Parathyroid adenoma (tissue), 2 donors: ENCODE data around the gene BHLHA15.
"Not testable (repeated sequence)": the region's sequence is repeated elsewhere in the genome, so short reads cannot be mapped to it uniquely, and the experiment has no call there.

Experiments used
- H2AFZ ChIP-seq: fragments of 300-600 bp; sonication (generic); one replicate; pipeline ENCODE4 v1.7.0; 2017; ENCODE audit warnings: antibody characterized with exemption, mild to moderate bottlenecking
- H3K27ac ChIP-seq: fragments of 300-600 bp; sonication (generic); one replicate; pipeline ENCODE4 v1.7.0; 2017
- H3K27me3 ChIP-seq: fragments of 300-600 bp; sonication (generic); one replicate; pipeline ENCODE4 v1.7.0; 2017; ENCODE audit warnings: low read length; ENCODE audit not compliant: control insufficient read depth, insufficient read depth
- H3K36me3 ChIP-seq: fragments of 300-600 bp; sonication (generic); one replicate; pipeline ENCODE4 v1.7.0; 2017; ENCODE audit warnings: low read length; ENCODE audit not compliant: control insufficient read depth, insufficient read depth
- H3K4me1 ChIP-seq: fragments of 300-600 bp; sonication (generic); one replicate; pipeline ENCODE4 v1.7.0; 2017; ENCODE audit warnings: control low read depth
- H3K4me2 ChIP-seq: fragments of 300-600 bp; sonication (generic); one replicate; pipeline ENCODE4 v1.7.0; 2017; ENCODE audit warnings: low read length
- H3K4me3 ChIP-seq: fragments of 300-600 bp; sonication (generic); one replicate; pipeline ENCODE4 v1.7.0; 2017; ENCODE audit warnings: low read depth, low read length
- H3K79me2 ChIP-seq: fragments of 300-600 bp; sonication (generic); one replicate; pipeline ENCODE4 v1.7.0; 2017; ENCODE audit warnings: control low read depth
- H3K9ac ChIP-seq: fragments of 300-600 bp; sonication (generic); one replicate; pipeline ENCODE4 v1.7.0; 2017; ENCODE audit warnings: mild to moderate bottlenecking
- H3K9me3 ChIP-seq: fragments of 300-600 bp; sonication (generic); one replicate; pipeline ENCODE4 v1.7.0; 2017; ENCODE audit warnings: low read length; ENCODE audit not compliant: control insufficient read depth
- CTCF ChIP-seq: fragments of 300-600 bp; sonication (generic); IDR thresholded peaks from one replicate; pipeline ENCODE4 v1.7.0; 2017; ENCODE audit warnings: antibody characterized with exemption, mild to moderate bottlenecking
- donor health status: primary hyperparathyroidism.

BHLHA15 gene

GRCh38 chr7:98214811-98215321 is 3.6 kb downstream of the BHLHA15 start:
- H3K4me3 ChIP-seq, result no peak overlapping the region
- H3K9ac ChIP-seq, result no peak overlapping the region
- H3K27ac ChIP-seq, result no peak overlapping the region
- no peaks in the 10 kb centered on the region for H3K79me2 ChIP-seq
- no peaks in the 10 kb centered on the region for H3K9me3 ChIP-seq
- H3K27me3 ChIP-seq, result no peaks in the 10 kb centered on the region
- TF ChIP-seq CTCF, result no peak
- no peaks in the 10 kb centered on the region for H3K4me1 ChIP-seq
- H3K36me3 ChIP-seq, result no peaks in the 10 kb centered on the region
- H2AFZ ChIP-seq, result no peak overlapping the region
- H3K4me2 ChIP-seq, result no peak overlapping the region

GRCh38 chr7:98215561-98216495 is 4.6 kb downstream of the BHLHA15 start:
- Histone ChIP-seq H3K4me2 (no peak overlapping the region), H3K4me3 (no peak overlapping the region), H3K27me3 (no peaks in the 10 kb centered on the region), H3K79me2 (no peaks in the 10 kb centered on the region), H2AFZ (no peak overlapping the region), H3K4me1 (no peaks in the 10 kb centered on the region), H3K27ac (no peak overlapping the region), H3K36me3 (no peaks in the 10 kb centered on the region), H3K9ac (no peak overlapping the region), H3K9me3 (no peaks in the 10 kb centered on the region)
- no peak for TF ChIP-seq CTCF

- H3K36me3 ChIP-seq, result no peaks in the 10 kb centered on the region
- H2AFZ ChIP-seq, result no peak overlapping the region
- H3K79me2 ChIP-seq, result no peaks in the 10 kb centered on the region
- no peak overlapping the region for H3K4me3 ChIP-seq
- H3K27me3 ChIP-seq, result no peaks in the 10 kb centered on the region
- H3K9ac ChIP-seq, result no peak overlapping the region
- H3K4me2 ChIP-seq, result no peak overlapping the region
- H3K27ac ChIP-seq, result no peak overlapping the region
- TF ChIP-seq CTCF, result no peak
- no peaks in the 10 kb centered on the region for H3K9me3 ChIP-seq
- H3K4me1 ChIP-seq, result no peaks in the 10 kb centered on the region
Measured at GRCh38 chr7:98216941-98217622, 5.8 kb downstream of the BHLHA15 start.

GRCh38 chr7:98217623-98218582 is 6.7 kb downstream of the BHLHA15 start:
- no peaks in the 10 kb centered on the region for H3K4me1 ChIP-seq
- no peak overlapping the region for H3K27ac ChIP-seq
- no peak overlapping the region for H3K9ac ChIP-seq
- H3K4me3 ChIP-seq, result no peak overlapping the region
- H3K4me2 ChIP-seq, result no peak overlapping the region
- no peaks in the 10 kb centered on the region for H3K79me2 ChIP-seq
- H3K9me3 ChIP-seq, result no peaks in the 10 kb centered on the region
- no peak for TF ChIP-seq CTCF
- H2AFZ ChIP-seq, result no peak overlapping the region
- no peaks in the 10 kb centered on the region for H3K36me3 ChIP-seq
- no peaks in the 10 kb centered on the region for H3K27me3 ChIP-seq

GRCh38 chr7:98219382-98219781 is 8.1 kb downstream of the BHLHA15 start:
- H3K9me3 ChIP-seq, H3K4me1 ChIP-seq, H3K4me3 ChIP-seq, H3K27me3 ChIP-seq, H3K27ac ChIP-seq, H3K79me2 ChIP-seq, H3K9ac ChIP-seq, H3K36me3 ChIP-seq, H2AFZ ChIP-seq, H3K4me2 ChIP-seq: not testable (repeated sequence)
